HG03095 (cell line): ENCODE results near the gene ACTR1B.
"Not testable (repeated sequence)": the region's sequence is repeated elsewhere in the genome, so short reads cannot be mapped to it uniquely, and the experiment has no call there.

Experiments used
- ATAC-seq: cut with Tn5 transposase; IDR thresholded peaks from one replicate; pipeline ENCODE4 v1.9.1; 2021; ENCODE audit warnings: moderate library complexity; ENCODE audit not compliant: unreplicated experiment

The ACTR1B gene

GRCh38 chr2:97659256-97660043, 4.4 kb downstream of the ACTR1B start:
- ATAC-seq = no peak

GRCh38 chr2:97658691-97659157, 5.1 kb downstream of the ACTR1B start:
- no peak for ATAC-seq

GRCh38 chr2:97657986-97658690, 5.7 kb downstream of the ACTR1B start:
- no peak for ATAC-seq

- ATAC-seq = no peak
These were observed 6.8 kb downstream of the ACTR1B start for GRCh38 chr2:97656905-97657587.

GRCh38 chr2:97656129-97656755, 7.6 kb downstream of the ACTR1B start:
- no peak for ATAC-seq

GRCh38 chr2:97654791-97655190, 9.1 kb downstream of the ACTR1B start:
- no peak for ATAC-seq

GRCh38 chr2:97654309-97654708, 9.5 kb downstream of the ACTR1B start:
- no peak for ATAC-seq

- no peak for ATAC-seq
These were observed 10.0 kb downstream of the ACTR1B start for GRCh38 chr2:97653874-97654273.

- ATAC-seq = no peak
These were observed 10.4 kb downstream of the ACTR1B start for GRCh38 chr2:97653473-97653872.

- ATAC-seq = no peak
These were observed 12.7 kb downstream of the ACTR1B start for GRCh38 chr2:97651114-97651513.

- no peak for ATAC-seq
These were observed 16.9 kb downstream of the ACTR1B start for GRCh38 chr2:97646977-97647376.

GRCh38 chr2:97645695-97646629, 17.9 kb downstream of the ACTR1B start, which contains the start of gene COX5B:
TSS of gene COX5B (plus strand) at chr2:97646062. CDS start at chr2:97646087, 25 bp downstream.
- peak; percentile 90 for ATAC-seq

- peak; percentile 24 for ATAC-seq
These were observed 18.6 kb downstream of the ACTR1B start for GRCh38 chr2:97645112-97645694.

- no peak for ATAC-seq
These were observed 19.7 kb downstream of the ACTR1B start for GRCh38 chr2:97644023-97644717.

- ATAC-seq = not testable (repeated sequence)
These were observed 37.8 kb downstream of the ACTR1B start for GRCh38 chr2:97626049-97626430.

- ATAC-seq = not testable (repeated sequence)
These were observed 38.3 kb downstream of the ACTR1B start for GRCh38 chr2:97625354-97626048.

GRCh38 chr2:97622976-97623375, 40.9 kb downstream of the ACTR1B start:
- not testable (repeated sequence) for ATAC-seq

GRCh38 chr2:97620492-97620891, 43.4 kb downstream of the ACTR1B start:
- not testable (repeated sequence) for ATAC-seq
